Glomerular visceral epithelial cell (primary cell): Measurements from ENCODE around the gene BSN.
A peak's percentile ranks its signal among the peaks of the same experiment; 100 is the strongest.
"Not testable (repeated sequence)": the region's sequence is repeated elsewhere in the genome, so short reads cannot be mapped to it uniquely, and the experiment has no call there.

Source experiments
- DNase-seq: peaks from one replicate; pipeline ENCODE4 v3.0.0-alpha.2; 2016; ENCODE audit errors: extremely low spot score

The BSN gene

DNA sequence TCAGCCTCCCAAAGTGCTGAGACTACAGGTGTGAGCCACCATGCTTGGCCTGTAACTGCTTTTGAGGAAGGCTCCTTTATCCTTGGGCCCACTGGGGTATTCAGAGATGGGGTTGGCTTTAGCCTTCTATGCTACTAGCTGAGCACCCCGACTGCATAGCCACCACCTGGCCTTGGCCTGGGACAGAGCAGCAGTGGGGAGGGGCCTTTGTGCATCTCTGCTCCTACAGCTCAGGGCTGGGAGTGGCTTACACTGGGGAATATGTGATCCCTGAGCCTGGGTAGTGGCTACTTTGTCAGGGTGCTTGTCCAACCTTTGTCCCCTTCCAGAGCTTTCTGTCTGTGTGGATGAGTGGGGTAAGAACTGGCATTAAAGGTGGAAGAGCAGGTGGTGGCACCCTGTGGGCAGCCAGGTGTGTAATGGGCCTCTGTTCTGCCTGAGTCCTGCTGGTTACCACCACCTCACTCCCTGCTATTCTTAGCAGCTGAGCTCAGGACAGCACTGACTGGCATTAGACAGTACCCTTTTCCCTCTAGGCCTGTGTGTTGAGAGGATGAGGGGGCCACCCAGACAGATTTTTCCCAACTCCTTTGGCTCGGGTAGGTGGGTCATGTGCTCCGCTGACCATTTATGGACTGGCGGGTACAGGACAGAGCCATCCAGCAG is 141.2 kb downstream of the BSN start:
- not testable (repeated sequence) for DNase-seq

DNA sequence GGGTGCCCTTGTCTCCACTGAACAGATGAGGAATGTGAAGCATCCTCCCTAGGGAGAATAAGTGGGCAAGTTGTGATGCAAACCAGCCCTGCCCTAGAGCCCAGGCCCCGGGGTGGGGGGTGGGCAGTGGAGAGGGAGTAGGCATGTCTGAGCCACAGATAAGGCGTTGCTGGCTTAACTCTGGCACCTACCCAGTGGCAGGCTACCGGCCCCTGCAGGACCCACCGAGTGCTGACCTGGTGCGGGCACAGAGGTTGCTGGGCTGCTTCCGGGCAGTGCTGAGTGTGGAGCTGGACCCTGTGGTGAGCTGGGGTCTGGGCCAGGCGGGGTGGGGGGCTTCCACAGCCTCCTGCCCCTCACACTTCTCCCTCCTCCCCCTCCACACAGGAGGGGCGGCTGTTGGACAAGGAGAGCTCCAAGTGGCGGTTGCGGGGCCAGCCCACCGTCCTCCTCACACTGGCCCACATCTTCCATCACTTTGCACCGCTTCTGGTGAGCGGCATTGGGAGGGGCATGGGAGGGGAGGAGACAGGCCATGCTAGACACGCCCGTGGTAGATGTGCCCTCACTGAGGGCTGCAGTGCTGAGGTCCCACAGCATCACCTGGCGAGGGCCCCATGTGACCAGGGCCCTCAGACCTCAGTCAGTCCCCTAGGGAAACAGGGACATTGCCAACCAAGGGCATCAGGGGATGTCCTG is 145.2 kb downstream of the BSN start:
- no peak for DNase-seq

DNA sequence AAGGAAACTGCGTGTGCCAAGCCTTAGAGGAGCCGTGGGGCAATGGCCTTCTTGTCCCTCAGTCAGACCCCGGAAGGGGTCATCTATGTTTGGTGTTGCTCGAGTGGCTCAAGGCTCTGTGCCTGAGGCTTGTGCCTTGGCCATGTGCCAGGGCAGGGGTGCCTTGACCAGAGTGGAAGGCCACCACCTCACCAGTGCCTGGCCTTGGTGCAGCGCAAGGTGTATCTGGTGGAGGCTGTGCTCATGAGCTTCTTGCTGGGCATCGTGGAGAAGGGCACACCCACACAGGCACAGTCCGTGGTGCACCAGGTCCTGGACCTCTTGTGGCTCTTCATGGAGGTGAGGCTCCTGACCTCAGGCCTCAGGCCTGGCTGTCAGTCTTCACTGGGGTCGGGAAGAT is 145.7 kb downstream of the BSN start:
- no peak for DNase-seq

DNA sequence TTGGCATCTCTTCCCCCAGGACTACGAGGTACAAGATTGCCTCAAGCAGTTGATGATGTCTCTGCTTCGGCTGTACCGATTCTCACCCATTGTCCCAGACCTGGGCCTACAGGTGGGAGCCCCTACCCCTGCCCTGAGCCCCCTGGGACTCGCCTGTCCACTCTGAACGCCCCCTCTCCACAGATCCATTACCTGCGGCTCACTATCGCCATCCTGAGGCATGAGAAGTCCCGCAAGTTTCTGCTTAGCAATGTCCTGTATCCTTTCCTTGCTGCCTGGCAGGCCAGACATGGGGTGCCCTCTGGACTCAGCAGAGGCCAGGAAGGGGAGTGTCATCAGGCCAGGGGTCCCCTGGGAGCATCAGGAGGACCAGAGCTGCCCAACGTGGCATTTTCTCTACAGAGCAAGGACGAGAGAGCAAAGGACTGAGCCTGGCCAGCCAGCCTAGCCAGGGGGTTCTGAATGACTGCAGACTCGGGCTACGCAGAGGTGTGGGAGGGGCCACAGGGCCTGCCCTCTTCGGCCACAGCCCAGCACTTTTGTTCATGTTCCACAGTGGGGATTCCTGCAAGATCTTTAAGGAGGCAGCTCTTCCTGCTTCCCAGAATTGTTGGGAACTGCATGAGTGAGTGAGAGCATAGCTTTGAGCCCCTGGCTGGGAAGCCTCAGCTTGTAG is 146.3 kb downstream of the BSN start:
- no peak for DNase-seq

DNA sequence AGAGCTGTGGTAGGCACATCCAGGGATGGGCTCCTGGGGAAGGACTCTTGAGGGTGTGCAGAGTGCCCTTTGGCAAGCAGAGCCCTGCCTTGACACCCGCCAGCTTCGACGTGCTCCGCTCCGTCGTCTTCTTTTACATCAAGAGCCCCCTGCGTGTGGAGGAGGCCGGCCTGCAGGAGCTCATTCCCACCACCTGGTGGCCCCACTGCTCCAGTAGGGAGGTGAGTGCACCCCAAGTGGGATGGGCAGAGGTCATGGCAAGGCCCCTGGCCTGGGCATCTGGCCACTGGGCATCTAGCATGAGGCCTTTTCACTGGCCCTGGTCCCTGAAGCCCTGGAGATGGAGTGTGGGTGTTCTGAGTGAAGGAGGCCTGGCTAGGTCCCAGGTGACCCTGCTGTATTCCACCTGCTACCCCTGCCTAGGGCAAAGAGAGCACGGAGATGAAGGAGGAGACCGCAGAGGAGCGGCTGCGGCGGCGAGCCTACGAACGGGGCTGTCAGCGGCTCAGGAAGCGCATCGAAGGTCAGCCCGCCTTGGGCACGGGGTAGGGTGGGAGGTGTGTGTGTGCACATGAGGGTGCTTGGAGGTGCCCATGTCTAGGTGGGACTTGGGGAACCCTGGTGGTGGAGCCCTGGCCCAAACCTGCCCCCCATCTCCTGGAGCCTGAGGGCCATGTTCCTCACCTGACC is 147.3 kb downstream of the BSN start:
- no peak for DNase-seq

DNA sequence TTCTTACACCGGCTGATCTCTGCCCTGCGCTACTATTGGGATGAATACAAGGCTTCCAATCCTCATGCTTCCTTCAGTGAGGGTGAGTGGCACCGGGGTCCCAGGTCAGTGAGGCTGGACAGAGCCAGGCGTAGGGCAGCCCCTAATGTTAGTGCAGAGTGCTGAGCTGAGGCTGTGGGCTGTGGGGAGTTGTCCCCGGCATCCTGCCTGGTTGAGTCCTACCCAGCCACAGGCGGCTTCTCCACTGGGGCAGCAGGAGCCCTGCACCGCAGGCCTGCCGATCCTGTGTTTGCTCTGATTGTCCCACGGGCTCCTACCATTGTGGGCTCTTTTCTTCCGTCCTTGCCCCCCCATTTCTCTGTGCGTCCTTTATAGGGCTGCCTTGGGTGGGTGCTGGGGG is 148.4 kb downstream of the BSN start:
- DNase-seq, result no peak

DNA sequence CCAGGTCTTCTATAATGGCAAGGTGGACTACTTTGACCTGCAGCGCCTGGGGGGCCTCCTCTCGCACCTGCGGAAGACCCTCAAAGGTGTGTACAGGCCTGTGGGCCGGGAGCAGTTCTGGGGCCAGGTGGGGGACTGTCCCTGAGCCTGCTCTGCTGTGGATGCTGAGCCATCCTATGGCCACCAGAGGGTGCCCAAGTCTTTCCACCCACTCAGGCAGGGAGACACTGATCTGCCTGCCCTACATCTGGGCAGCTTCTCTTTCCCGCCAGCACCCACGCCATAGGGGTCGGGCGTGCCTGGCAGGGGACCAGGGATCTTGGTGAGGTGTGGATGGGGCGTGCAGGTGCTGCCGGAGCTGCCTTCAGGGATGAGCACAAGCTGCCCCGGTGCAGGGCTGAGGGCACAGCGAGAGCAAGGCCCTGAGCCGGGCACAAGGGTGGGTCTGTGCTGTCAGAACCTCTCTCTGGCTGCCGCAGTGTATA is 149.2 kb downstream of the BSN start:
- peak; percentile 67 for DNase-seq

DNA sequence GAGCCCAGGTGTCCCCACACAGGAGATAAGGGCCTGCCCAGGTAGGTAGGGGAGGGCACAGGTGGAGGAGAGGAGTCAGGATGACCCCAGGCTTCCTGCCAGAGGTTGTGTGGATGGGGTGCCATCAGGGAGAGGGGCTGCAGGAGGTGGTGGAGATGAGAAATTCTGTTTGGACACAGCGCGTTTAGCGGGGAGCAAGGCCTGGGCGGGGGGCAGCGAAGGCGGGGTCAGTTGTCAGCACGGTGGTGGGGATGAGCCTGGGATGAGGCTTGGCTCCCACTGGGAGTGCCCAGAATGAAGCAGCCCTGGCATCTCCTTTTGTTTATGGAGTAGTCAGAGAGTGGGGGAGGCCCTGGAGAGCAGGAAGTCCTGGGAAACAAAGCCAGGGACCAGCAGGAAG is 149.7 kb downstream of the BSN start:
- DNase-seq, result no peak

DNA sequence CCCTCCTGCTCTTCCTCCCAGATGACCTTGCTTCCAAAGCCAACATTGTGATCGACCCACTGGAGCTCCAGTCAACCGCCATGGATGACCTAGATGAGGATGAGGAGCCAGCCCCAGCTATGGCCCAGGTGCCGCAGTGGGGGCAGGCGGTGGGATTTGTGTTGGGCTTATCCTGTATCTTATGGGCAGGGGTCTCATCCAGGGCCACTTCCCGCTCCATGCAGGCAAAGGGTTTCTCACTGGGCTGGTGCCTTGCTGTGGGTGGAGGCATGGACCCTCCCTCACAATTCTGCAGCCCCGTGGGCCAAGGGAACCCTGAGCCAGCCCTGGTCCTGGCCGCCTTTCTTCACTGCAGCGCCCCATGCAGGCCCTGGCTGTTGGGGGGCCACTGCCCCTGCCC is 150.4 kb downstream of the BSN start:
- no peak for DNase-seq

DNA sequence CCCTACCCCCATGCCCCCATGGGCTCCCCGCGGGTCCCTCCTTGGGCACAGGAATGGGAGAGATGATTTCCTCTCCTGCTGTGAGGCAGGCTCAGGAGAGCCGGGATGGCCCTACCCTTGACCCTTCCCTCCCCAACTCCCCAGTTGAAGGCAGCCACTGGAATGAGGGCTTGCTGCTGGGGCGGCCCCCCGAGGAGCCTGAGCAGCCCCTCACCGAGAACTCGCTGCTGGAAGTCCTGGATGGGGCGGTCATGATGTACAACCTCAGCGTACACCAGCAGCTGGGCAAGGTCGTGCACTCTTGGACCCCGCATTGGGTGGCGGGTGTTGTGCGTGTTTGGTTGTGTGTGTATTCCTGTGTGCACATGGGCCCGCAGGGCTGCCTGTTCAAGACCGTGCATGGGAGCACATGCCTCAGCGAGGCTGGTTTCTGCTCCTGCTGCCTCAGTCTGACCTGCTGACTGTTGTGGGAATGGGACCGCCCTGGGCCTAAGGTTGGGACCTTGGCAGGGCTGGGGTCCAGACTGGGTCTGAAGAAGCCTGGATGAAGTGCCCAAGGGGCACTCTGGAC is 151.2 kb downstream of the BSN start:
- DNase-seq, result no peak

DNA sequence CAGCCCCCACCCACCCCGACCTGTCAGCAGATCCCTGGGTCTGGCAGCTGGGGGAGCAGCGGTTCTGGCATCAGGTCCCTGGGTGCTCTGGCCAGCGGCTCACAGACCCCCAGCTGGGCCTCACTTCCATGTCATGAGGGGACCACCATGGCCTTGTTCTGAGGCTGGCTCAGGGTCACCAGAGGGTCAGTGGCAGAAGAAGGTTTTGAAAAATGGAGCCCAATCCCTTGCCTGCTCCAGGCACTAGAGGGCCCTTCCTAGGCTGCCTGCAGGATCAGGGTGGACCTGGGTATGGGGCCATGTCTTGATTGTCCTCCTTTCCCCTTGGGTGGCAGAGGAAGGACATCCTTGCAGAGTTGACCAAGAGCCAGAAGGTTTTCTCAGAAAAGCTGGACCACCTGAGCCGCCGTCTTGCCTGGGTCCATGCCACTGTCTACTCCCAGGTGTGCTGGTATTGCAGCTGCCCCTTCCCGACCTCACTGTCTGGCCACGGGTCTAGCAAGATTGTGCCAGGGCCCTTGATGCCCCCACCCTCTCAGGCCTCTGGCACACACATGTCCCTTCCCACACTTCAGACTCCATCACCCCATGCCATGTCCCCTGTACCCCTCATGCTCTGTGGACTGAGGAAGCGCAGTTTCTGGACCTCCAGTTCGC is 152.3 kb downstream of the BSN start:
- no peak for DNase-seq

DNA sequence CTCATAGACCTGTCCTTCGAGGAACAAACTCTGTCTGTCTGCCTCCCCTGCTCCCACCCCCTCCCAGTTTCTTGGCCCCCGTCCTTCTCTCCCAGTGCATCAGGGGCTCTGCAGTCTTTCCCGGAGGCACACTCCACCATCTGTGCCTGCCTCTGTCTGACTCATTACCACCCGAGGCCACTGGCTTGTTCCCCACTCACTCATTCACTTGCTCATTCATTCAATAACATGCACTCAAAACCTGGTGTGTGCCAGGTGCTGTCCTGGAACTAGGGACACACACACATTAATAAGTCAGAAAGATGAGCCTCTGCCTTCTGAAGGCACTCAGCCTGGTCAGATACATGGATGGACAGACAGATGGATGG is 152.8 kb downstream of the BSN start:
- DNase-seq, result no peak

DNA sequence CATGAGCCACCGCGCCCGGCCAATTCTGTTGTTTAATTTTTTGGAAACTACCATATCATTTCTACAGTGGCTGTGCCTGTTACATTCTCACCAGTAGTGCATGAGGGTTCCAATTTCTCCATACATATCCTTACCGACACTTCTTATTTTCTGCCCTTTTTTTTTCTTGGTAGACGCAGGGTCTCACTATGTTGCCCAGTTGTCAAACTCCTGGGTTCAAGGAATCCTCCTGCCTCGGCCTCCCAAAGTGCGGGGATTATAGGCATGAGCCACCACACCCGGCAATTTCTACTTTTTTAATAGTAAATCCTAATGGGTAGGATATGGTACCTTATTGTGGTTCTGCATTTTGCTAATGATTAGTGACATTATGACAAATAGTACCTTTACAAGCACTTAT is 155.6 kb downstream of the BSN start:
- no peak for DNase-seq

DNA sequence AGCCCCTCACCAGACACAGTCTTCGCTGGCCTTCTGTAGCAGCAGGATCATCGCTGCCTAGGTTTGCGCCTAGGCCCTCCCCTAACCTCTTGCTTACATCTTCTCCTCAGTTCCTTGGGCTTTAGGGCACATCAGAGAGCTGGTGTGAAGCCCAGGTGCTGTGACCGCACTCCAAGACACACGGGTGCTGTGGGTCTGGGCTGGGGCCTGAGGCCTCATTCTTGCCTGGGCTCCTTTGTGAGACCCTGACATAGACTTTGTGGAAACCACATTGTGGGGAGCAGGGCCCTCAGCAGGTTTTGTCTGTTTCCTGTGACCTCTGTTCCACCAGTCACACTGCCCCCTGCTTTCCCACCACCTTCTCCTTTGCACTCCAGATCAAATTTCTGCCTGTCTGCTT is 157.2 kb downstream of the BSN start:
- no peak for DNase-seq

DNA sequence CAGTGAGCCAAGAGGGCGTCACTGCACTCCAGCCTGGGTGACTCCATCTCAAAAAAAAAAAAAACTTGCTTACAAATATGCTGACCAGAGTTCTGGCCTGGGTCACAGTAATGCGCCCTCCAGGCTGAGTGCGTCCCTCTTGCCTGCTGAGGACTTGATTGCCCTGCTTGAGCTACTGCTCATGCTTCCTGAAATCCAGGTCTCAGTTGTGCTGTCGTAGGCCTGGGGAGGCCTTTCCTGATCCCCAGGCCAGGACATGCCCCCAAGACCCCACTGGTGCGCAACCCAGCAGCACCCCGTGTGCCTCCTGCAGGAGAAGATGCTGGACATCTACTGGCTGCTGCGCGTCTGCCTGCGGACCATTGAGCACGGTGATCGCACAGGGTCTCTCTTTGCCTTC is 157.9 kb downstream of the BSN start:
- no peak for DNase-seq

DNA sequence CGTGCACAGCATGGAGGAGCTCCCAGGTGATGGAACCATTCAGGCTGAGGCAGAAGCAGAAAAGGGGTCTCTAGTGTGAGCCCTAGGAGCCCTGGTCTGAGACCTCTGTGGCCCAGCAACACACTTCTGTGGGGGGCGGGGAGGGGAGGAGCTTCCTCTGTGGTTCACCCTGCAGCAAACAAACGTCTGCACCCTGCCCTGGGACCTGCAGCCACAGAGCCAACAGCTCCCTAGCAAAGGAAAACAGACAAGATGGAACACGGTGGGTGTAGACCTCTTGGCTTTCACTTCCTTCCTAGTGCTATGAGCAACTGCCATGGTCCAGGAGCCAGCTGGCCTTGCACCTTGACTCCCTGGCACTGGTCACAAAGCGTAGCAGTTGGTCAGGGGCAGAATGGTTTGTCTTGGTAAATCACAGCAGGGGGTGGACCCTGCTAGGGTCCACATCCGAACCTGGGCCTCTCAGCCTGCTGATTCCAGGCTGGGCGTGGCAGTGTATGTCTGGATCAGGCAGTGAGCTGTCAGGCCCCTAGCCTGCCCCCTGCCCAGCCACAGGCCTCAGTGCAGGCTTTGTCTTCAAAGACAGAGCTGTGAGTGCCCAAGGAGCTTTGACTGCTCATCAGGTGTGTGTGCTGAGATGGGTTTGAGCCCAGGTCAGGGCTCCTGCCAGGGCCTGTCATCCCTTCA is 158.5 kb downstream of the BSN start:
- no peak for DNase-seq

DNA sequence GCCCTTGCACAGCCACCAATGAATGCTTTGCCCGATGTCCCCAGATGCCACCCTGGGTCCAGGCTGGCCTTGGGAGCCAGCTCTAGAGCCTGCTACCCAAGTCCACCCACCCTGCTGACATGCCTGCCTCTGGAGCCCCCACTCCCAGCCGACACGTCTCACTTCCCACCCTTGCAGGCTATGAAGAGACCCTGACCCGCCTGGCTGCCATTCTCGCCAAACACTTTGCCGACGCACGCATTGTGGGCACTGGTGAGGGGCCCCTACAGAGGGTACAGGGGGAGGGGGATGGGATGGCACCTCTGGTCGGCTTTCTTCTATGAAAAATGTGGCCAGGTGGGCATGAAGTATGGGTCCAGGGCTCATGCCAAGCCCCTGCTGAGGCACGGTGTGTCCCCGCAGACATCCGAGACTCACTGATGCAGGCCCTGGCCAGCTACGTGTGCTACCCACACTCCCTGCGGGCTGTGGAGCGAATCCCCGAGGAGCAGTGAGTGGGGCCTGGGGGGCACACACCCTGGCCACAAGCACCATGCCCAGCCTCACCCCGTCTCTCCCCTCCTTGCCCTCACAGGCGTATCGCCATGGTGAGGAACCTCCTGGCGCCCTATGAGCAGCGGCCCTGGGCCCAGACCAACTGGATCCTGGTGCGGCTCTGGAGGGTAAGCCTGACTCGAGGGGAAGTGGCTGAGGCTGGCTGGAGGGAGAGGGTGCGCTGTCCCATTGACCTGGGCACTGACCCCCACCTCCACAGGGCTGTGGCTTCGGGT is 159.2 kb downstream of the BSN start:
- DNase-seq, result no peak

DNA sequence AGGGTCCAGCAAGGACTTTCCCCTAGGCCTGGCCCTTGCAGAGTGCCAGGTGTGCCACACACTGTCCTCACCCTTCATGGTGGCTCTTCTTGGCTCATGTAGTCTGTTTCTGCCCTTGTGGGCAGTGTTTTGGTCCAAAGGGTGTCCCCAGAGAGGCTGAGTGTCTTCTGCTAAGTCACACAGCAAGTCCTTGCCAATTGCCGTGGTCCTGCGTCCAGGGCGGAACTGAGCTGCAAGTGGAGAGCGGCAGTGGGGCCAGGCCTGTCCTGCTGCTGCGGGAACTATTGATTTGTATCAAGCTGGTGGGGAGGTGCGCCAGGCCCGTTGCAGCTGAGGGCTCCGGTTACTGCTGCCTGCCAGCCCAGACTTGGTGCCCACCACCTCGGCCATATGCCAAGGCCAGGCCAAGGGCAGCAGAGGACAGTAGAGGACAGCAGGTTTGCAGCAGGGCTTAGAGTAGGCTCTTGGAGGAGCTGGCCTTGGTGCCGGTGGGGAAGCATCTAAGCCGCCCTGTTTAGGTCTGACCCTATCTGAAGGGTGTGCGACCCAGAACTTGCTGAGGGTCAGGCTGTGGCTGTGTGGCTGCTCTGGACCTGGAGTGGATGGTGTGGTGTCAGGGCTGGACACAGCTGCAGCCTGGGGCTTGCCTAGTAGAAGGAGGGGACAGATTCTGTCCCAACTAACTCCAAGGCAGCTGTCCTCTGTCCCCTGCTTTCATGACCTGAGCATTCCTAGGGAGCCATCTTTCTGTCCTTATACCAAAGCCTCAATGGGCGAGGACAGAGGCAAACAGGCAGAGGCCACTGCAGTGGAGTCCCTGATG is 160.7 kb downstream of the BSN start:
- no peak for DNase-seq

DNA sequence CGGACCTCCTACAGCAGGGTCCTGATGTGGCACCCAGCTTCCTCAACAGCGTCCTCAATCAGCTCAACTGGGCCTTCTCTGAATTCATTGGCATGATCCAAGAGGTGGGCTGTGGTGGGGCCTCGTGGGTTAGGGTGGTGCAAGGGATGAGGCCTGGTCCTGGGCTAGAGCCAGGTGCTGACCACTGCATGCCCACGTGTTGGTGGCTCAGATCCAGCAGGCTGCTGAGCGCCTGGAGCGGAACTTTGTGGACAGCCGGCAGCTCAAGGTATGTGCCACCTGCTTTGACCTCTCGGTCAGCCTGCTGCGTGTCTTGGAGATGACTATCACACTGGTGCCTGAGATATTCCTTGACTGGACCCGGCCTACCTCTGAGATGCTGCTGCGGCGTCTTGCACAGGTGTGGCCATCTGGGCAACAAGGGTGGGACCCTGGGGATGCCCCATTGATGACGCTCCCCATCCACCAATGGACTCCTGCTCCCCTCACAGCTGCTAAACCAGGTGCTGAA is 161.4 kb downstream of the BSN start:
- peak; percentile 49 for DNase-seq
